ENCODE data around the gene UBIAD1.

UBIAD1 gene

GRCh38 chr1:11318982-11319381 is 46.0 kb downstream of the UBIAD1 start:
- no peaks in the 10 kb centered on the region for H3F3A ChIP-seq (ENCODE audit: insufficient read depth)

GRCh38 chr1:11320153-11320936 is 47.3 kb downstream of the UBIAD1 start:
- no peak overlapping the region for H2AFZ ChIP-seq (ENCODE audit: low read depth, low read length, severe bottlenecking)
- no peaks in the 10 kb centered on the region for H3K79me2 ChIP-seq (ENCODE audit: insufficient read depth, low read length)
- no peak overlapping the region for H3K4me2 ChIP-seq (ENCODE audit: low read depth, low read length, poor library complexity, severe bottlenecking)
- TF ChIP-seq CTCF (IDR thresholded peaks at IDR 0.05; ENCODE audit: insufficient read depth, low read length, poor library complexity, severe bottlenecking) (peak; percentile 94), EZH2phosphoT487 (conservative IDR thresholded peaks at IDR 0.05; ENCODE audit: low read length) (no peak)
- H3K9me3 ChIP-seq (ENCODE audit: insufficient read depth, low read length), result no peaks in the 10 kb centered on the region
- no peaks in the 10 kb centered on the region for H3K36me3 ChIP-seq (ENCODE audit: low read length)
- no peaks in the 10 kb centered on the region for H4K20me1 ChIP-seq (ENCODE audit: low read depth, low read length)
- no peaks in the 10 kb centered on the region for H3K9me2 ChIP-seq (replicated peaks; ENCODE audit: insufficient read depth, low read length)
- H3K4me3 ChIP-seq (ENCODE audit: insufficient read depth, low read length, poor library complexity, severe bottlenecking), result no peak overlapping the region
- H3K27ac ChIP-seq (ENCODE audit: low read depth, low read length), result no peak overlapping the region
- H3K9ac ChIP-seq (ENCODE audit: low read length), result no peak overlapping the region
- no peaks in the 10 kb centered on the region for H3K27me3 ChIP-seq (ENCODE audit: low read length)
- no peaks in the 10 kb centered on the region for H3F3A ChIP-seq (ENCODE audit: insufficient read depth)

More at GRCh38 chr1:11318982-11319381, 46.0 kb downstream of the UBIAD1 start:
- Histone ChIP-seq H3K9me2 (replicated peaks; ENCODE audit: insufficient read depth, low read length) (no peaks in the 10 kb centered on the region), H4K20me1 (ENCODE audit: low read depth, low read length) (no peaks in the 10 kb centered on the region), H2AFZ (ENCODE audit: low read depth, low read length, severe bottlenecking) (no peak overlapping the region), H3K9ac (ENCODE audit: low read length) (no peak overlapping the region), H3K27ac (ENCODE audit: low read depth, low read length) (no peak overlapping the region), H3K79me2 (ENCODE audit: insufficient read depth, low read length) (no peaks in the 10 kb centered on the region), H3K9me3 (ENCODE audit: insufficient read depth, low read length) (no peaks in the 10 kb centered on the region), H3K36me3 (ENCODE audit: low read length) (no peaks in the 10 kb centered on the region), H3K4me3 (ENCODE audit: insufficient read depth, low read length, poor library complexity, severe bottlenecking) (no peak overlapping the region), H3K4me2 (ENCODE audit: low read depth, low read length, poor library complexity, severe bottlenecking) (no peak overlapping the region), H3K27me3 (ENCODE audit: low read length) (no peaks in the 10 kb centered on the region)
- no peak for TF ChIP-seq EZH2phosphoT487 (conservative IDR thresholded peaks at IDR 0.05; ENCODE audit: low read length)
- no peak for TF ChIP-seq CTCF (IDR thresholded peaks at IDR 0.05; ENCODE audit: insufficient read depth, low read length, poor library complexity, severe bottlenecking)

GRCh38 chr1:11321656-11322491 is 48.9 kb downstream of the UBIAD1 start:
- no peaks in the 10 kb centered on the region for H3K79me2 ChIP-seq (ENCODE audit: insufficient read depth, low read length)

More at GRCh38 chr1:11321656-11322491, 48.9 kb downstream of the UBIAD1 start:
- Histone ChIP-seq H3K27ac (ENCODE audit: low read depth, low read length) (no peak overlapping the region), H3K9ac (ENCODE audit: low read length) (no peak overlapping the region), H3K27me3 (ENCODE audit: low read length) (no peaks in the 10 kb centered on the region), H2AFZ (ENCODE audit: low read depth, low read length, severe bottlenecking) (no peak overlapping the region), H3K9me2 (replicated peaks; ENCODE audit: insufficient read depth, low read length) (no peaks in the 10 kb centered on the region), H3K36me3 (ENCODE audit: low read length) (no peaks in the 10 kb centered on the region), H3K4me2 (ENCODE audit: low read depth, low read length, poor library complexity, severe bottlenecking) (no peak overlapping the region), H3K4me3 (ENCODE audit: insufficient read depth, low read length, poor library complexity, severe bottlenecking) (no peak overlapping the region), H4K20me1 (ENCODE audit: low read depth, low read length) (no peaks in the 10 kb centered on the region), H3F3A (ENCODE audit: insufficient read depth) (no peaks in the 10 kb centered on the region), H3K9me3 (ENCODE audit: insufficient read depth, low read length) (no peaks in the 10 kb centered on the region)
- TF ChIP-seq CTCF (IDR thresholded peaks at IDR 0.05; ENCODE audit: insufficient read depth, low read length, poor library complexity, severe bottlenecking) (no peak), EZH2phosphoT487 (conservative IDR thresholded peaks at IDR 0.05; ENCODE audit: low read length) (no peak)

Data from SU-DHL-6 (cell line).